Loucy (cell line): Measurements from ENCODE around the gene C12orf60.

Experiments
- H2AFZ ChIP-seq: fragments of 200-600 bp; sonication (generic); 2 replicates; pipeline ENCODE4 v1.6.0; 2016; ENCODE audit warnings: antibody characterized with exemption, mild to moderate bottlenecking, low read length, moderate library complexity
- H3F3A ChIP-seq: fragments of 200-600 bp; 2 replicates; pipeline ENCODE4 v1.6.0; 2016; ENCODE audit warnings: antibody characterized with exemption, low read depth, mild to moderate bottlenecking
- H3K27me3 ChIP-seq: fragments of 200-600 bp; sonication (generic); 2 replicates; pipeline ENCODE4 v1.6.1; 2014; ENCODE audit warnings: low read length, mild to moderate bottlenecking; ENCODE audit not compliant: insufficient read depth, poor library complexity, severe bottlenecking
- H3K36me3 ChIP-seq: fragments of 200-600 bp; sonication (generic); 2 replicates; pipeline ENCODE4 v1.6.1; 2016; ENCODE audit warnings: low read length; ENCODE audit not compliant: insufficient read depth
- H3K4me1 ChIP-seq: fragments of 200-600 bp; sonication (generic); 2 replicates; pipeline ENCODE4 v1.5.1; 2014; ENCODE audit warnings: low read length, mild to moderate bottlenecking; ENCODE audit not compliant: insufficient read depth, poor library complexity, severe bottlenecking
- H3K4me2 ChIP-seq: fragments of 200-600 bp; sonication (generic); 2 replicates; pipeline ENCODE4 v1.6.0; 2014; ENCODE audit warnings: antibody characterized with exemption, low read length, low read depth, mild to moderate bottlenecking; ENCODE audit not compliant: poor library complexity, severe bottlenecking
- H3K4me3 ChIP-seq: fragments of 200-600 bp; sonication (generic); 2 replicates; pipeline ENCODE4 v1.5.1; 2014; ENCODE audit warnings: low read length, mild to moderate bottlenecking, mixed read lengths; ENCODE audit not compliant: poor library complexity, severe bottlenecking
- H3K79me2 ChIP-seq: fragments of 200-600 bp; sonication (generic); 2 replicates; pipeline ENCODE4 v1.6.1; 2014; ENCODE audit warnings: low read length; ENCODE audit not compliant: insufficient read depth
- H3K9ac ChIP-seq: fragments of 200-600 bp; sonication (generic); 2 replicates; pipeline ENCODE4 v1.6.0; 2014; ENCODE audit warnings: mild to moderate bottlenecking, low read depth, low read length, moderate library complexity; ENCODE audit not compliant: poor library complexity, severe bottlenecking
- H3K9me2 ChIP-seq: fragments of 200-600 bp; sonication (generic); replicated peaks from 2 replicates; pipeline ENCODE4 v1.6.1; 2016; ENCODE audit warnings: low read depth, low read length, mixed read lengths
- H3K9me3 ChIP-seq: fragments of 200-600 bp; sonication (generic); 2 replicates; pipeline ENCODE4 v1.6.1; 2014; ENCODE audit warnings: mild to moderate bottlenecking, antibody characterized with exemption, low read length, low read depth; ENCODE audit not compliant: insufficient read depth
- H4K20me1 ChIP-seq: fragments of 200-600 bp; sonication (generic); 2 replicates; pipeline ENCODE4 v1.6.0; 2014; ENCODE audit warnings: antibody characterized with exemption, low read length, mild to moderate bottlenecking; ENCODE audit not compliant: insufficient read depth, poor library complexity, severe bottlenecking
- CTCF ChIP-seq: fragments of 200-600 bp; sonication (generic); conservative IDR thresholded peaks from 2 replicates; pipeline ENCODE4 v1.5.1; 2014; ENCODE audit warnings: mild to moderate bottlenecking, antibody characterized with exemption, low read length
- EZH2phosphoT487 ChIP-seq: fragments of 200-600 bp; IDR thresholded peaks from 2 replicates; pipeline ENCODE4 v1.6.1; 2018; ENCODE audit warnings: antibody characterized with exemption, mild to moderate bottlenecking, moderate library complexity, borderline replicate concordance

Gene C12orf60

GRCh38 chr12:14850929-14851663 is 47.6 kb downstream of the C12orf60 start:
- no peaks in the 10 kb centered on the region for H4K20me1 ChIP-seq
- no peaks in the 10 kb centered on the region for H3K36me3 ChIP-seq
- H3K4me2 ChIP-seq = no peak overlapping the region
- H2AFZ ChIP-seq = peak overlapping the region; percentile 55; the same call in 1 of the 2 replicates
- TF ChIP-seq CTCF (no peak), EZH2phosphoT487 (no peak)
- peaks cover 17% of the 10 kb centered on the region for H3K4me1 ChIP-seq
- no peaks in the 10 kb centered on the region for H3K79me2 ChIP-seq
- no peaks in the 10 kb centered on the region for H3K9me3 ChIP-seq
- no peaks in the 10 kb centered on the region for H3K27me3 ChIP-seq
- no peak overlapping the region for H3K4me3 ChIP-seq
- no peaks in the 10 kb centered on the region for H3F3A ChIP-seq
- no peaks in the 10 kb centered on the region for H3K9me2 ChIP-seq
- no peak overlapping the region for H3K9ac ChIP-seq

- Histone ChIP-seq H3K4me1 (peaks cover 9% of the 10 kb centered on the region), H3F3A (no peaks in the 10 kb centered on the region), H3K9ac (no peak overlapping the region), H3K4me3 (no peak overlapping the region), H3K9me3 (0 out of 2 replicates have a peak, but pooled peaks cover 3% of the 10 kb centered on the region), H3K79me2 (no peaks in the 10 kb centered on the region), H3K36me3 (no peaks in the 10 kb centered on the region), H3K9me2 (no peaks in the 10 kb centered on the region), H3K27me3 (no peaks in the 10 kb centered on the region), H3K4me2 (no peak overlapping the region), H4K20me1 (no peaks in the 10 kb centered on the region), H2AFZ (no peak overlapping the region)
- TF ChIP-seq EZH2phosphoT487 = no peak
- no peak for TF ChIP-seq CTCF
Measured at GRCh38 chr12:14852880-14853279, 49.4 kb downstream of the C12orf60 start.

GRCh38 chr12:14853961-14854360 is 50.5 kb downstream of the C12orf60 start:
- Histone ChIP-seq H3K4me3 (no peak overlapping the region), H3K4me2 (no peak overlapping the region), H3K9me3 (0 out of 2 replicates have a peak, but pooled peaks cover 6% of the 10 kb centered on the region), H3K79me2 (no peaks in the 10 kb centered on the region), H3K4me1 (peaks cover 9% of the 10 kb centered on the region), H3K27me3 (no peaks in the 10 kb centered on the region), H3K36me3 (no peaks in the 10 kb centered on the region), H2AFZ (no peak overlapping the region), H4K20me1 (no peaks in the 10 kb centered on the region), H3K9me2 (no peaks in the 10 kb centered on the region), H3K9ac (no peak overlapping the region), H3F3A (no peaks in the 10 kb centered on the region)
- TF ChIP-seq CTCF (no peak), EZH2phosphoT487 (no peak)
